Endodermal cell (in vitro differentiated cells): Measurements from ENCODE around the gene GPHN. TPM values are rescaled to one million over a fixed set of nuclear protein-coding genes. Genes with fewer than 3 reads are reported as not detected.

ENCODE experiments used
- DNase-seq: peaks from one replicate; pipeline ENCODE4 v3.0.0-alpha.2; 2017
- H3K27ac ChIP-seq: 2 replicates; pipeline ENCODE4 v1.5.1; 2013; ENCODE audit warnings: mild to moderate bottlenecking, low read depth, low read length, moderate library complexity
- H3K27me3 ChIP-seq: 2 replicates; pipeline ENCODE4 v1.6.1; 2013; ENCODE audit warnings: mild to moderate bottlenecking, low read length, moderate library complexity; ENCODE audit not compliant: insufficient read depth, control insufficient read depth, poor library complexity, severe bottlenecking
- H3K36me3 ChIP-seq: 2 replicates; pipeline ENCODE4 v1.7.0; 2013; ENCODE audit warnings: mild to moderate bottlenecking, low read length, moderate library complexity; ENCODE audit not compliant: control insufficient read depth, insufficient read depth
- H3K4me1 ChIP-seq: one replicate; pipeline ENCODE4 v1.7.0; 2013; ENCODE audit warnings: low read length; ENCODE audit not compliant: control insufficient read depth, insufficient read depth
- H3K4me3 ChIP-seq: 2 replicates; pipeline ENCODE4 v1.5.1; 2013; ENCODE audit warnings: mild to moderate bottlenecking, low read length, moderate library complexity
- H3K9ac ChIP-seq: 2 replicates; pipeline ENCODE4 v1.6.1; 2013; ENCODE audit warnings: mild to moderate bottlenecking, low read length, moderate library complexity; ENCODE audit not compliant: poor library complexity, severe bottlenecking; ENCODE audit errors: extremely low read depth
- H3K9me3 ChIP-seq: 2 replicates; pipeline ENCODE4 v1.6.1; 2013; ENCODE audit warnings: mild to moderate bottlenecking, low read length, moderate library complexity; ENCODE audit not compliant: control insufficient read depth
- H3K27ac Mint-ChIP-seq: 2 replicates; pipeline ENCODE4 v1.8.0; 2020; ENCODE audit warnings: mixed read lengths
- H3K27me3 Mint-ChIP-seq: 2 replicates; pipeline ENCODE4 v1.8.0; 2021; ENCODE audit warnings: mild to moderate bottlenecking, mixed read lengths; ENCODE audit not compliant: insufficient read depth
- H3K36me3 Mint-ChIP-seq: 2 replicates; pipeline ENCODE4 v1.8.0; 2020; ENCODE audit warnings: low read depth, mixed read lengths
- H3K4me1 Mint-ChIP-seq: 2 replicates; pipeline ENCODE4 v1.8.0; 2020; ENCODE audit warnings: mixed read lengths
- H3K4me3 Mint-ChIP-seq: 2 replicates; pipeline ENCODE4 v1.8.0; 2020; ENCODE audit warnings: mild to moderate bottlenecking, moderate library complexity, mixed read lengths
- H3K9me3 Mint-ChIP-seq: 2 replicates; pipeline ENCODE4 v1.8.0; 2020; ENCODE audit warnings: mild to moderate bottlenecking, mixed read lengths
- WGBS, 2 experiments: methylation state at CpG; one replicate each; pipeline versions ENCODE4 v1.1.5 to v1.1.7; 2013; ENCODE audit warnings: missing lambda C conversion rate in 2 of 2, mixed read lengths in 1 of 2; ENCODE audit not compliant: insufficient coverage in 1 of 2, insufficient read length in 1 of 2; 5-methylcytosine and 5-hydroxymethylcytosine counted together
- total RNA-seq, 2 donors: library from RNA; stranded (reverse); fragmentation: NEBNext Ultra II Directional in 1 of 2; extraction: Animal tissue kit (Norgen Biotek cat#: 25700) in 1 of 2; gene quantifications; 2 replicates in 1 of 2; 3 replicates in 1 of 2; pipeline ENCODE4 v1.2.1, GENCODE V29; 2021
- TF ChIP-seq, protein P1 (sequence below): fragments of 200-600 bp; sonication (generic); conservative IDR thresholded peaks from 2 replicates; pipeline ENCODE4 v1.5.0; 2021; ENCODE audit warnings: antibody characterized with exemption, mild to moderate bottlenecking

The GPHN gene
- total RNA-seq, 2 donors from 2014 or later: 12.4 to 15.0 TPM

DNA sequence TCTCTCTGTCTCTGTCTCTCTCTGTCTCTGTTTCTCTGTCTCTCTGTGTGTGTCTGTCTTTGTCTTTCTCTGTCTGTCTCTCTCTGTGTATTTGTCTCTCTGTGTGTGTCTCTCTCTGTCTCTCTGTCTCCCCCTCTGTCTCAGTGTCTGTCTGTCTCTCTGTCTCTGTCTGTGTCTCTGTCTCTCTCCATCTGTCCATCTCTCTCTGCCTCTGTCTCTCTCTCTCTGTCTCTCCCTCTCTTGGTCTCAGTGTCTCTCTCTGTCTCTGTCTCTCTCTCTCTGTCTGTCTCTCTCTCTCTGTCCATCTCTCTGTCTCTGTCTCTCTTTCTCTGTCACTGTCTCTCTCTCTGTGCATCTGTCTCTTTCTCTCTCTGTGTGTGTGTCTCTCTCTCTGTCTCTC, 537.5 kb downstream of the GPHN start:
- Mint-ChIP-seq H3K36me3 (no peaks in the 10 kb centered on the region), H3K9me3 (peaks cover 5% of the 10 kb centered on the region)
- TF ChIP-seq, protein P1, sequence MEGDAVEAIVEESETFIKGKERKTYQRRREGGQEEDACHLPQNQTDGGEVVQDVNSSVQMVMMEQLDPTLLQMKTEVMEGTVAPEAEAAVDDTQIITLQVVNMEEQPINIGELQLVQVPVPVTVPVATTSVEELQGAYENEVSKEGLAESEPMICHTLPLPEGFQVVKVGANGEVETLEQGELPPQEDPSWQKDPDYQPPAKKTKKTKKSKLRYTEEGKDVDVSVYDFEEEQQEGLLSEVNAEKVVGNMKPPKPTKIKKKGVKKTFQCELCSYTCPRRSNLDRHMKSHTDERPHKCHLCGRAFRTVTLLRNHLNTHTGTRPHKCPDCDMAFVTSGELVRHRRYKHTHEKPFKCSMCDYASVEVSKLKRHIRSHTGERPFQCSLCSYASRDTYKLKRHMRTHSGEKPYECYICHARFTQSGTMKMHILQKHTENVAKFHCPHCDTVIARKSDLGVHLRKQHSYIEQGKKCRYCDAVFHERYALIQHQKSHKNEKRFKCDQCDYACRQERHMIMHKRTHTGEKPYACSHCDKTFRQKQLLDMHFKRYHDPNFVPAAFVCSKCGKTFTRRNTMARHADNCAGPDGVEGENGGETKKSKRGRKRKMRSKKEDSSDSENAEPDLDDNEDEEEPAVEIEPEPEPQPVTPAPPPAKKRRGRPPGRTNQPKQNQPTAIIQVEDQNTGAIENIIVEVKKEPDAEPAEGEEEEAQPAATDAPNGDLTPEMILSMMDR: no peak

DNA sequence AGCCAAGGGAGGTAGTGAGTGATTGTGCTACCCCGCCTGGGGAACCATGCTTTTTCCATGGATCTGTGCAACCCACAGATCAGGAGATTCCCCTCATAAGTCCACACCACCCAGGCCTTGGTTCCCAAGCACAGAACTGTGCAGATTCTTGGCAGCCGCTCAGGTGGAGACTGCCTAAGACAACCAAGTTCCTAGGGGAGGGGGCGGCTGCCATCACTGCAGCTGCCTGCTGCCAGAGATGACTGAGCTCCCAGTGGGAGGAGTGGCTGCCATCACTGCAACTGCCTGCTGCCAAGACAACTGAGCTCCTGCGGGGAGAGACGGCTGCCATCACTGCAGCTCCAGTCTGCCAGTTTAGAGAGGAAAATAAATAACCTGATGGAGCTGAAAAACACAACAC, 542.9 kb downstream of the GPHN start:
- Mint-ChIP-seq H3K36me3 (peaks cover 4% of the 10 kb centered on the region), H3K27ac (no peak overlapping the region), H3K9me3 (peaks cover 34% of the 10 kb centered on the region), H3K4me3 (no peak overlapping the region), H3K4me1 (no peaks in the 10 kb centered on the region), H3K27me3 (no peaks in the 10 kb centered on the region)
- no peak overlapping the region for H3K27ac ChIP-seq
- H3K4me3 ChIP-seq: no peak overlapping the region
- peaks cover 12% of the 10 kb centered on the region for H3K9me3 ChIP-seq
- no peaks in the 10 kb centered on the region for H3K27me3 ChIP-seq
- 92% methylated on average over 5 of the region's 5 CpGs; no CpG with 5 or more reads in 1 of the 2 experiments for WGBS, 2 experiments
- no peak for DNase-seq
- no peak overlapping the region for H3K9ac ChIP-seq
- peaks cover 5% of the 10 kb centered on the region for H3K36me3 ChIP-seq
- no peaks in the 10 kb centered on the region for H3K4me1 ChIP-seq
- TF ChIP-seq, protein P1: no peak

More for the DNA sequence above, 537.5 kb downstream of the GPHN start:
- Mint-ChIP-seq H3K4me1 (no peaks in the 10 kb centered on the region), H3K4me3 (no peak overlapping the region), H3K27ac (no peak overlapping the region), H3K27me3 (no peaks in the 10 kb centered on the region)
- H3K27me3 ChIP-seq: no peaks in the 10 kb centered on the region
- H3K4me1 ChIP-seq: no peaks in the 10 kb centered on the region
- H3K4me3 ChIP-seq: no peak overlapping the region
- H3K9me3 ChIP-seq: no peaks in the 10 kb centered on the region
- H3K27ac ChIP-seq: no peak overlapping the region
- DNase-seq: no peak
- peaks cover 2% of the 10 kb centered on the region for H3K36me3 ChIP-seq
- H3K9ac ChIP-seq: no peak overlapping the region

DNA sequence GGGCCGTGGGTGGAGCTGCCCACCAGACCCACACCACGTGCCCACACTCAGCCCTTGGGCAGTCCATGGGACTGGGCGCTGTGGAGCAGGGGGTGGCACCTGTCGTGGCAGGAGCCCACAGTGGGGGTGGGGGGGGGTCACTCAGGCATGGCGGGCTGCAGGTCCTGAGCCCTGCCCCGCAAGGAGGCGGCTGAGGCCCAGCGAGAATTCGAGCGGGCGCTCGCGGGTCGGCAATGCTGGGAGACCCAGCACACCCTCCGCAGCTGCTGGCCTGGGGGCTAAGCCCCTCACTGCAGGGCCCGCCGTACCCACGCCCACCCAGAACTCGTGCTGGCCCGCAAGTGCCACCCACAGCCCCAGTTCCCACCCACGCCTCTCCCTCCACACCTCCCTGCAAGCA, 548.7 kb downstream of the GPHN start:
- H3K9me3 ChIP-seq: peaks cover 11% of the 10 kb centered on the region
- H3K27me3 ChIP-seq: no peaks in the 10 kb centered on the region
- H3K4me3 ChIP-seq: no peak overlapping the region
- H3K4me1 ChIP-seq: peaks cover 4% of the 10 kb centered on the region
- peaks cover 6% of the 10 kb centered on the region for H3K36me3 Mint-ChIP-seq
- peaks cover 41% of the 10 kb centered on the region for H3K9me3 Mint-ChIP-seq
- WGBS, 2 experiments: 91 to 98% methylated on average over 8 to 21 of the region's 21 CpGs
- TF ChIP-seq, protein P1: no peak
- H3K27me3 Mint-ChIP-seq: no peaks in the 10 kb centered on the region
- H3K36me3 ChIP-seq: no peaks in the 10 kb centered on the region
- no peak overlapping the region for H3K4me3 Mint-ChIP-seq
- DNase-seq: no peak
- H3K27ac ChIP-seq: no peak overlapping the region
- H3K27ac Mint-ChIP-seq: no peak overlapping the region
- no peak overlapping the region for H3K9ac ChIP-seq
- H3K4me1 Mint-ChIP-seq: peaks cover 2% of the 10 kb centered on the region
